Measurements from ENCODE around the gene SF3B4.
"Not testable (repeated sequence)": the region's sequence is repeated elsewhere in the genome, so short reads cannot be mapped to it uniquely, and the experiment has no call there.

SF3B4 gene

GRCh38 chr1:149886396-149887195 is 41.0 kb downstream of the SF3B4 start:
- no peak for TF ChIP-seq CTCF (IDR thresholded peaks at IDR 0.05; ENCODE audit: borderline replicate concordance, control extremely low read depth, extremely low read depth, insufficient read depth, missing control alignments)
- in situ Hi-C loops (cut with MboI; ENCODE audit: low sequenced_read_pairs, unreplicated experiment) = no loop called here
- DNase-seq (ENCODE audit: low spot score) = peak; percentile 91

- in situ Hi-C loops (cut with MboI; ENCODE audit: low sequenced_read_pairs, unreplicated experiment); DNase-seq (ENCODE audit: low spot score): not testable (repeated sequence)
These were observed 41.5 kb downstream of the SF3B4 start for GRCh38 chr1:149886121-149886395.

GRCh38 chr1:149885339-149886120 is 42.1 kb downstream of the SF3B4 start:
- in situ Hi-C loops (cut with MboI; ENCODE audit: low sequenced_read_pairs, unreplicated experiment) = no loop called here
- no peak for TF ChIP-seq CTCF (IDR thresholded peaks at IDR 0.05; ENCODE audit: borderline replicate concordance, control extremely low read depth, extremely low read depth, insufficient read depth, missing control alignments)
- DNase-seq (ENCODE audit: low spot score) = no peak

- no peak for TF ChIP-seq CTCF (IDR thresholded peaks at IDR 0.05; ENCODE audit: borderline replicate concordance, control extremely low read depth, extremely low read depth, insufficient read depth, missing control alignments)
- in situ Hi-C loops (cut with MboI; ENCODE audit: low sequenced_read_pairs, unreplicated experiment) = no loop called here
- no peak for DNase-seq (ENCODE audit: low spot score)
These were observed 42.9 kb downstream of the SF3B4 start for GRCh38 chr1:149884433-149885338.

GRCh38 chr1:149883598-149884247 is 43.9 kb downstream of the SF3B4 start:
- in situ Hi-C loops (cut with MboI; ENCODE audit: low sequenced_read_pairs, unreplicated experiment) = no loop called here
- no peak for DNase-seq (ENCODE audit: low spot score)
- no peak for TF ChIP-seq CTCF (IDR thresholded peaks at IDR 0.05; ENCODE audit: borderline replicate concordance, control extremely low read depth, extremely low read depth, insufficient read depth, missing control alignments)

GRCh38 chr1:149881876-149882275 is 45.7 kb downstream of the SF3B4 start:
- in situ Hi-C loops (cut with MboI; ENCODE audit: low sequenced_read_pairs, unreplicated experiment) = no loop called here
- no peak for DNase-seq (ENCODE audit: low spot score)

More at GRCh38 chr1:149881876-149882275, 45.7 kb downstream of the SF3B4 start:
- no peak for TF ChIP-seq CTCF (IDR thresholded peaks at IDR 0.05; ENCODE audit: borderline replicate concordance, control extremely low read depth, extremely low read depth, insufficient read depth, missing control alignments)
